ENCODE data around the gene PTPN21. TPM values are rescaled to one million over a fixed set of nuclear protein-coding genes. Genes with fewer than 3 reads are reported as not detected.

The PTPN21 gene
- total and polyA plus RNA-seq, 4 experiments from 2014 or later: not detected

DNA sequence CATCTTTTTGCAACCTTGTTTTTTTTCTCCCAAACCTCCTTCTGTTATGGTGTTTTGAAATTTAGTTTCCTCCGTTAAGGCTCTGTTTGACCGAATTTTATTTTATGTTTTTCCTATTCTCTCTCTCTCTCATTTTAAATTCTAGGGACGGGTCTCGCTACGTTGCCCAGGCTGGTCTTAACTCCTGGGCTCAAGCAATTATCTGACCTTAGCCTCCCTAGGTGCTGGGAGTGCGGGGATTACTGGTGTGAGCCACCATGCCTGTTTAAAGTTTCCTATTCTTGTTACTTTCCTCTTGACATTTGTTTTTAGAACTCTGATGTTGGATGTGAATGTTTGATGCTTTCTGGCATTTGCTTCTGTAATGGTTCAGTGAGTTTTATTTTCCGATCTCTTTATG is 9.0 kb upstream of the PTPN21 start:
- peaks cover 0 to 4% of the 10 kb centered on the region in 2 donors for H3K27me3 Mint-ChIP-seq
- peaks cover 16 to 36% (median 22%) of the 10 kb centered on the region in 4 donors for H3K4me1 Mint-ChIP-seq
- Histone ChIP-seq H3K9me3 (ENCODE audit: control insufficient read depth in 1 of 2, low read length in 2 of 2) (no peaks in the 10 kb centered on the region), H3K4me1 (ENCODE audit: insufficient read depth, low read length) (peaks cover 20% of the 10 kb centered on the region), H3K27ac (ENCODE audit: low read depth, low read length) (peak overlapping the region; percentile 69), H3K4me3 (ENCODE audit: low read length in 2 of 2) (peak overlapping the region; percentile 6 to 76), H3K27me3 (ENCODE audit: insufficient read depth, low read length) (no peaks in the 10 kb centered on the region), H3K36me3 (ENCODE audit: insufficient read depth, low read length) (peaks cover 10% of the 10 kb centered on the region)
- intact Hi-C loops (cut with micrococcal nuclease): loop anchor here (5.0 to 10.0 kb wide), 2 partner anchors 228 to 301 kb away; partner anchors contain the start of gene EML5
- peak overlapping the region; percentile 58 to 93 (median 86) for H3K27ac Mint-ChIP-seq
- CTCF ChIA-PET (ENCODE audit: partially characterized antibody): no interaction called here
- no peaks in the 10 kb centered on the region for H3K9me3 Mint-ChIP-seq
- H3K36me3 Mint-ChIP-seq: peaks cover 4 to 19% of the 10 kb centered on the region in 2 donors
- POLR2A ChIA-PET (ENCODE audit: partially characterized antibody): interaction anchor here (1.0 kb wide), 1 partner anchor 10 kb away, joined by 3 read pairs; no protein-coding TSS in a partner anchor
- no peak for DNase-seq
- peak overlapping the region; percentile 90 to 95 (median 92) for H3K4me3 Mint-ChIP-seq

- DNase-seq: peak; percentile 80 to 89 (median 87)
- ChIA-PET CTCF (ENCODE audit: partially characterized antibody) (no interaction called here), POLR2A (ENCODE audit: partially characterized antibody) (interaction anchor here (0.7 to 1.0 kb wide), 2 partner anchors 10 kb away, joined by 3 read pairs; no protein-coding TSS in a partner anchor)
- peak within 1 kb of the TSS; percentile 58 to 94 (median 91) for H3K27ac Mint-ChIP-seq
- H3K4me1 Mint-ChIP-seq: peaks cover 18 to 38% (median 24%) of the 10 kb centered on the region in 4 donors
- Histone ChIP-seq H3K36me3 (ENCODE audit: insufficient read depth, low read length) (peaks cover 2% of the 10 kb centered on the region), H3K4me1 (ENCODE audit: insufficient read depth, low read length) (peaks cover 20% of the 10 kb centered on the region), H3K27ac (ENCODE audit: low read depth, low read length) (peak within 1 kb of the TSS; percentile 69), H3K9me3 (ENCODE audit: control insufficient read depth in 1 of 2, low read length in 2 of 2) (no peaks in the 10 kb centered on the region), H3K27me3 (ENCODE audit: insufficient read depth, low read length) (no peaks in the 10 kb centered on the region), H3K4me3 (ENCODE audit: low read length in 2 of 2) (peak within 1 kb of the TSS; percentile 15 to 76)
- H3K9me3 Mint-ChIP-seq: no peaks in the 10 kb centered on the region
- peak within 1 kb of the TSS; percentile 90 to 96 (median 94) for H3K4me3 Mint-ChIP-seq
- intact Hi-C loops (cut with micrococcal nuclease): loop anchor here (5.0 to 10.0 kb wide), 2 partner anchors 229 to 302 kb away; partner anchors contain the start of gene EML5
- H3K36me3 Mint-ChIP-seq: peaks cover 2 to 11% of the 10 kb centered on the region in 2 donors
- H3K27me3 Mint-ChIP-seq: peaks cover 0 to 6% of the 10 kb centered on the region in 2 donors
These were observed 8.3 kb upstream of the PTPN21 start, which contains the start of gene ZC3H14 for GRCh38 chr14:88562831-88563686. Gene ZC3H14, plus strand, starts transcription at chr14:88563037. Its CDS starts 97 bp downstream, at chr14:88563134.

- Mint-ChIP-seq H3K9me3 (no peaks in the 10 kb centered on the region), H3K27me3 (peaks cover 0 to 9% of the 10 kb centered on the region in 2 donors), H3K4me3 (peak overlapping the region; percentile 88 to 96 (median 93)), H3K4me1 (peaks cover 21 to 43% (median 27%) of the 10 kb centered on the region in 4 donors), H3K36me3 (peaks cover 0 to 7% of the 10 kb centered on the region in 2 donors), H3K27ac (peak overlapping the region; percentile 58 to 93 (median 87))
- Histone ChIP-seq H3K9me3 (ENCODE audit: control insufficient read depth in 1 of 2, low read length in 2 of 2) (no peaks in the 10 kb centered on the region), H3K4me1 (ENCODE audit: insufficient read depth, low read length) (peaks cover 23% of the 10 kb centered on the region), H3K4me3 (ENCODE audit: low read length in 2 of 2) (peak overlapping the region; percentile 15 to 76), H3K27ac (ENCODE audit: low read depth, low read length) (no peak overlapping the region), H3K36me3 (ENCODE audit: insufficient read depth, low read length) (no peaks in the 10 kb centered on the region), H3K27me3 (ENCODE audit: insufficient read depth, low read length) (no peaks in the 10 kb centered on the region)
- POLR2A ChIA-PET (ENCODE audit: partially characterized antibody): interaction anchor here (0.7 kb wide), 1 partner anchor 9 kb away, joined by 3 read pairs; no protein-coding TSS in a partner anchor
- CTCF ChIA-PET (ENCODE audit: partially characterized antibody): no interaction called here
- intact Hi-C loops (cut with micrococcal nuclease): loop anchor here (5.0 to 10.0 kb wide), 2 partner anchors 230 to 302 kb away; partner anchors contain the start of gene EML5
- no peak for DNase-seq
These were observed 7.7 kb upstream of the PTPN21 start for GRCh38 chr14:88562532-88562830.

- POLR2A ChIA-PET (ENCODE audit: partially characterized antibody): no interaction called here
- H3K27ac ChIP-seq (ENCODE audit: low read depth, low read length): no peak overlapping the region
- CTCF ChIA-PET (ENCODE audit: partially characterized antibody): interaction anchor here (1.0 kb wide), 1 partner anchor 68 kb away, joined by 5 read pairs; no protein-coding TSS in a partner anchor
- no peak for DNase-seq
- H3K4me3 ChIP-seq (ENCODE audit: low read length in 2 of 2): no peak overlapping the region
- no peaks in the 10 kb centered on the region for H3K36me3 ChIP-seq (ENCODE audit: insufficient read depth, low read length)
- intact Hi-C loops (cut with micrococcal nuclease): loop anchor here (5.0 to 10.0 kb wide), 4 partner anchors 232 to 1395 kb away; partner anchors contain the start of genes EFCAB11, EML5, GPR65 and TDP1
- no peaks in the 10 kb centered on the region for H3K9me3 Mint-ChIP-seq
- H3K4me3 Mint-ChIP-seq: no peak overlapping the region
- H3K9me3 ChIP-seq (ENCODE audit: control insufficient read depth in 1 of 2, low read length in 2 of 2): no peaks in the 10 kb centered on the region
- peaks cover 31% of the 10 kb centered on the region for H3K4me1 ChIP-seq (ENCODE audit: insufficient read depth, low read length)
- H3K4me1 Mint-ChIP-seq: peaks cover 32 to 58% (median 42%) of the 10 kb centered on the region in 4 donors
- H3K36me3 Mint-ChIP-seq: peaks cover 0 to 5% of the 10 kb centered on the region in 2 donors
- H3K27ac Mint-ChIP-seq: no peak overlapping the region
- peaks cover 17% of the 10 kb centered on the region for H3K27me3 ChIP-seq (ENCODE audit: insufficient read depth, low read length)
- peaks cover 14 to 23% of the 10 kb centered on the region in 2 donors for H3K27me3 Mint-ChIP-seq
These were observed 5.0 kb upstream of the PTPN21 start for GRCh38 chr14:88559852-88560251.

GRCh38 chr14:88556581-88556980 is 1.8 kb upstream of the PTPN21 start:
- Mint-ChIP-seq H3K9me3 (peaks cover 0 to 3% (median 0%) of the 10 kb centered on the region in 8 donors), H3K36me3 (no peaks in the 10 kb centered on the region), H3K27me3 (peaks cover 28 to 41% of the 10 kb centered on the region in 2 donors), H3K4me1 (peaks cover 24 to 40% (median 35%) of the 10 kb centered on the region in 4 donors), H3K27ac (peak overlapping the region in 2 of 7 donors; percentile 48 to 87), H3K4me3 (peak overlapping the region in 1 of 8 donors; percentile 83)
- ChIA-PET CTCF (ENCODE audit: partially characterized antibody) (interaction anchor here (0.9 kb wide), 2 partner anchors 23 to 388 kb away, joined by 3 read pairs; no protein-coding TSS in a partner anchor), POLR2A (ENCODE audit: partially characterized antibody) (no interaction called here)
- peaks cover 42% of the 10 kb centered on the region for H3K27me3 ChIP-seq (ENCODE audit: insufficient read depth, low read length)
- H3K27ac ChIP-seq (ENCODE audit: low read depth, low read length): no peak overlapping the region
- H3K4me1 ChIP-seq (ENCODE audit: insufficient read depth, low read length): peaks cover 25% of the 10 kb centered on the region
- H3K36me3 ChIP-seq (ENCODE audit: insufficient read depth, low read length): no peaks in the 10 kb centered on the region
- no peak overlapping the region for H3K4me3 ChIP-seq (ENCODE audit: low read length in 2 of 2)
- H3K9me3 ChIP-seq (ENCODE audit: control insufficient read depth in 1 of 2, low read length in 2 of 2): no peaks in the 10 kb centered on the region
- no peak for DNase-seq
- intact Hi-C loops (cut with micrococcal nuclease): loop anchor here (2.0 to 10.0 kb wide), 3 partner anchors 64 to 1398 kb away; partner anchors contain the start of genes EFCAB11, GPR65 and TDP1

- no peaks in the 10 kb centered on the region for H3K36me3 ChIP-seq (ENCODE audit: insufficient read depth, low read length)
- Mint-ChIP-seq H3K27me3 (peaks cover 30 to 40% of the 10 kb centered on the region in 2 donors), H3K9me3 (peaks cover 0 to 3% (median 0%) of the 10 kb centered on the region in 8 donors), H3K36me3 (no peaks in the 10 kb centered on the region), H3K4me1 (peaks cover 24 to 39% (median 33%) of the 10 kb centered on the region in 4 donors), H3K27ac (peak overlapping the region in 2 of 7 donors; percentile 23 to 36), H3K4me3 (peak overlapping the region; percentile 37 to 84 (median 72))
- peak overlapping the region in 1 of 2 donors; percentile 9 for H3K4me3 ChIP-seq (ENCODE audit: low read length in 2 of 2)
- CTCF ChIA-PET (ENCODE audit: partially characterized antibody): interaction anchor here (0.8 kb wide), 1 partner anchor 61 kb away, joined by 3 read pairs; no protein-coding TSS in a partner anchor
- H3K4me1 ChIP-seq (ENCODE audit: insufficient read depth, low read length): peaks cover 27% of the 10 kb centered on the region
- POLR2A ChIA-PET (ENCODE audit: partially characterized antibody): interaction anchor here (1.0 kb wide), 1 partner anchor 10 kb away, joined by 3 read pairs; no protein-coding TSS in a partner anchor
- intact Hi-C loops (cut with micrococcal nuclease): loop anchor here (10.0 kb wide), 1 partner anchor 1401 kb away; the partner anchor contains the start of genes EFCAB11 and TDP1
- H3K27me3 ChIP-seq (ENCODE audit: insufficient read depth, low read length): peaks cover 51% of the 10 kb centered on the region
- no peaks in the 10 kb centered on the region for H3K9me3 ChIP-seq (ENCODE audit: control insufficient read depth in 1 of 2, low read length in 2 of 2)
- no peak overlapping the region for H3K27ac ChIP-seq (ENCODE audit: low read depth, low read length)
- DNase-seq: peak in 1 of 5 donors; percentile 22
These were observed 836 bp downstream of the PTPN21 start for GRCh38 chr14:88553886-88554456.
